Activated T-helper 2 cell treated with anti-CD3 and anti-CD28 coated beads, Interferon-gamma antibody, Interleukin-2, Interleukin-4, amounts not matched to agents 10 μg/mL and 5 μg/mL and 100 μg/mL, durations not matched to agents 14 hours and 24 hours and 36 hours (primary cell): Measurements from ENCODE around the gene NPLOC4. TPM values are rescaled to one million over a fixed set of nuclear protein-coding genes. Genes with fewer than 3 reads are reported as not detected.

Source experiments
- DNase-seq: peaks from one replicate; pipeline ENCODE4 v3.0.0; 2021; ENCODE audit warnings: low spot score
- H3K27ac Mint-ChIP-seq: one replicate; pipeline ENCODE4 v1.8.0; 2021; ENCODE audit warnings: mixed read lengths
- H3K27me3 Mint-ChIP-seq: one replicate; pipeline ENCODE4 v1.8.0; 2021; ENCODE audit warnings: low read depth, mixed read lengths
- H3K36me3 Mint-ChIP-seq: one replicate; pipeline ENCODE4 v1.8.0; 2021; ENCODE audit warnings: low read depth, mixed read lengths
- H3K4me1 Mint-ChIP-seq: one replicate; pipeline ENCODE4 v1.8.0; 2021; ENCODE audit warnings: low read depth, mixed read lengths
- H3K4me3 Mint-ChIP-seq: one replicate; pipeline ENCODE4 v1.8.0; 2021; ENCODE audit warnings: low read depth, mild to moderate bottlenecking, moderate library complexity, mixed read lengths
- H3K9me3 Mint-ChIP-seq: one replicate; pipeline ENCODE4 v1.8.0; 2021; ENCODE audit warnings: mixed read lengths
- intact Hi-C: fragments of 100-400 bp; cut with micrococcal nuclease; formaldehyde crosslinking; loops from one replicate; pipeline ENCODE4 v1.15.1; 2023
- total RNA-seq: library from RNA; stranded (reverse); gene quantifications from 2 replicates; pipeline ENCODE4 v1.2.3, GENCODE V29; 2022

The NPLOC4 gene
- total RNA-seq, 1 donor from 2014 or later: 138 TPM

- Mint-ChIP-seq H3K9me3 (no peaks in the 10 kb centered on the region), H3K27me3 (no peaks in the 10 kb centered on the region), H3K36me3 (peaks cover 44% of the 10 kb centered on the region), H3K4me3 (peak overlapping the region; percentile 89), H3K27ac (peak overlapping the region; percentile 4), H3K4me1 (peaks cover 19% of the 10 kb centered on the region)
- DNase-seq: no peak
- intact Hi-C loops: loop anchor here (5.0 kb wide), 1 partner anchor 298 kb away; no protein-coding TSS in a partner anchor
Observed at GRCh38 chr17:81550285-81550684, 86.6 kb downstream of the NPLOC4 start.

- H3K27me3 Mint-ChIP-seq: no peaks in the 10 kb centered on the region
- DNase-seq: no peak
- intact Hi-C loops: loop anchor here (5.0 kb wide), 1 partner anchor 298 kb away; no protein-coding TSS in a partner anchor
- H3K9me3 Mint-ChIP-seq: no peaks in the 10 kb centered on the region
- H3K36me3 Mint-ChIP-seq: peaks cover 44% of the 10 kb centered on the region
- peak overlapping the region; percentile 4 for H3K27ac Mint-ChIP-seq
- H3K4me3 Mint-ChIP-seq: peak overlapping the region; percentile 89
- H3K4me1 Mint-ChIP-seq: peaks cover 19% of the 10 kb centered on the region
Observed at GRCh38 chr17:81549826-81550225, 87.1 kb downstream of the NPLOC4 start.

GRCh38 chr17:81549031-81549557 lies 87.8 kb downstream of the NPLOC4 start:
- peaks cover 44% of the 10 kb centered on the region for H3K36me3 Mint-ChIP-seq
- DNase-seq: no peak
- intact Hi-C loops: no loop called here
- no peaks in the 10 kb centered on the region for H3K9me3 Mint-ChIP-seq
- H3K4me1 Mint-ChIP-seq: peaks cover 15% of the 10 kb centered on the region
- no peak overlapping the region for H3K27ac Mint-ChIP-seq
- H3K4me3 Mint-ChIP-seq: peak overlapping the region; percentile 89
- H3K27me3 Mint-ChIP-seq: no peaks in the 10 kb centered on the region

- Mint-ChIP-seq H3K4me3 (no peak overlapping the region), H3K27me3 (no peaks in the 10 kb centered on the region), H3K4me1 (peaks cover 7% of the 10 kb centered on the region), H3K9me3 (no peaks in the 10 kb centered on the region), H3K27ac (no peak overlapping the region), H3K36me3 (peaks cover 40% of the 10 kb centered on the region)
- no peak for DNase-seq
- intact Hi-C loops: no loop called here
Observed at GRCh38 chr17:81547614-81547982, 89.3 kb downstream of the NPLOC4 start.

DNA sequence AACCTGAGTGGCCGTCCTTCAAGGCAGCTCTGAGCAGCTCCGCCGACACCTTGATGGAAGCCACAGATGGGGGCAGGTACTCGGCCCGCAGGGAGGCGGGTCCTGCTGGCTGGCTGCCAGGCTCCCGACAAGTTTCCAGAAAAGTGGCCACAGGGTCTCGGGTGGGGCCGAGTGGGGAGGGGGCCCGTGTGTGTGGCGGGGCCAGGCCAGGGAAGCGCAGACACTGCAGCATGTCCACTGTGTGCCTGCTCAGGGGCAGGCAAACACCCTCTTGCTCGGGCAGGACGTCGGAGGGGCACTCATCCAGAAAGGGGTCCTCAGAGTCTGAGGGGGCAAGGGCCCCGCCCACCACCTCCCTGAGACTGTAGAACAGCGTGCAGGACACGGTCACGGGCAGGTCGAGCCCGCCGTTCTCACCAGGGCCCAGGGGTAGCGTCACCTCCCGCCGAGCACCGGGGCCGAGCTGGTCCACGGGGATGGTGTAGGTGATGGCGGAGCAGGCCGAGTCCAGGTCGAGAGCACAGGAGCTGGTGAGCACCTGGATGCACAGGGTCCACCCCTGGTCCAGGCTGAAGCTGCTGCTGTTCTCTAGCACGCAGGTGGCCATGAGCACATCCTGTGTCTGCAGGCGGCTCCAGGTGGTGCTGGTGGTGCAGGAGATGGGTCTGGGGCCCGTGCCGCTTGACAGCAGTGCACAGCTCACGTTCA lies 89.9 kb downstream of the NPLOC4 start:
- Mint-ChIP-seq H3K9me3 (no peaks in the 10 kb centered on the region), H3K27ac (no peak overlapping the region), H3K4me3 (no peak overlapping the region), H3K36me3 (peaks cover 40% of the 10 kb centered on the region), H3K27me3 (no peaks in the 10 kb centered on the region), H3K4me1 (peaks cover 7% of the 10 kb centered on the region)
- intact Hi-C loops: no loop called here
- DNase-seq: no peak

- no peaks in the 10 kb centered on the region for H3K9me3 Mint-ChIP-seq
- H3K27ac Mint-ChIP-seq: no peak overlapping the region
- intact Hi-C loops: no loop called here
- peaks cover 2% of the 10 kb centered on the region for H3K4me1 Mint-ChIP-seq
- H3K4me3 Mint-ChIP-seq: no peak overlapping the region
- peaks cover 35% of the 10 kb centered on the region for H3K36me3 Mint-ChIP-seq
- no peaks in the 10 kb centered on the region for H3K27me3 Mint-ChIP-seq
- no peak for DNase-seq
Observed at GRCh38 chr17:81545160-81545949, 91.6 kb downstream of the NPLOC4 start.

- intact Hi-C loops: no loop called here
- DNase-seq: no peak
- no peak overlapping the region for H3K4me3 Mint-ChIP-seq
- H3K9me3 Mint-ChIP-seq: no peaks in the 10 kb centered on the region
- no peaks in the 10 kb centered on the region for H3K4me1 Mint-ChIP-seq
- H3K36me3 Mint-ChIP-seq: peaks cover 25% of the 10 kb centered on the region
- H3K27ac Mint-ChIP-seq: no peak overlapping the region
- no peaks in the 10 kb centered on the region for H3K27me3 Mint-ChIP-seq
Observed at GRCh38 chr17:81544281-81544974, 92.5 kb downstream of the NPLOC4 start.

DNA sequence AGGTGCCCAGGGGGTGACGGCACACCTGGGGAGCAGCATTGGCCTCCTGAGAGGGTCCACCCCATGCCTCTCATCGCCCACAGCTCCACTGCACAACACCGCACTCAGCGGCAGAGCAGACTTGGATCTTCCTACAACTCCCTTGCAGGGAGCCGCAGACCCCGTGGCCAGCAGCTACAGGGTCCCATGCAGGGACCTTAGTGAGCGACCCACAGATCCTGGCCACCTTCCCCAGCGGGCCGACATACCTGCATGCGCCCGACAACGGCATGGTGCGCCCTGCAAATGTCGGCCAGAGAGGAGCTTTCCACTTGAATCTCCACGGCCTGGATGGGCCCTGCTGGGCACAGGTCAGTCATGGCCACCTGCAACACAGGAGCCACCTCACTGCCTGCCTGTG lies 93.2 kb downstream of the NPLOC4 start:
- Mint-ChIP-seq H3K27ac (no peak overlapping the region), H3K9me3 (no peaks in the 10 kb centered on the region), H3K4me3 (no peak overlapping the region), H3K27me3 (no peaks in the 10 kb centered on the region), H3K36me3 (peaks cover 21% of the 10 kb centered on the region), H3K4me1 (no peaks in the 10 kb centered on the region)
- intact Hi-C loops: no loop called here
- DNase-seq: no peak

GRCh38 chr17:81543339-81543675 lies 93.6 kb downstream of the NPLOC4 start:
- Mint-ChIP-seq H3K4me3 (no peak overlapping the region), H3K4me1 (no peaks in the 10 kb centered on the region), H3K9me3 (no peaks in the 10 kb centered on the region), H3K27ac (no peak overlapping the region), H3K36me3 (peaks cover 20% of the 10 kb centered on the region), H3K27me3 (no peaks in the 10 kb centered on the region)
- DNase-seq: no peak
- intact Hi-C loops: no loop called here

GRCh38 chr17:81542431-81543338 lies 94.2 kb downstream of the NPLOC4 start:
- intact Hi-C loops: no loop called here
- DNase-seq: no peak
- H3K4me3 Mint-ChIP-seq: no peak overlapping the region
- H3K27me3 Mint-ChIP-seq: no peaks in the 10 kb centered on the region
- H3K9me3 Mint-ChIP-seq: no peaks in the 10 kb centered on the region
- no peak overlapping the region for H3K27ac Mint-ChIP-seq
- H3K36me3 Mint-ChIP-seq: peaks cover 20% of the 10 kb centered on the region
- no peaks in the 10 kb centered on the region for H3K4me1 Mint-ChIP-seq

GRCh38 chr17:81541123-81541522 lies 95.8 kb downstream of the NPLOC4 start:
- no peaks in the 10 kb centered on the region for H3K4me1 Mint-ChIP-seq
- H3K27ac Mint-ChIP-seq: no peak overlapping the region
- no peak for DNase-seq
- intact Hi-C loops: no loop called here
- no peaks in the 10 kb centered on the region for H3K27me3 Mint-ChIP-seq
- no peaks in the 10 kb centered on the region for H3K9me3 Mint-ChIP-seq
- no peak overlapping the region for H3K4me3 Mint-ChIP-seq
- peaks cover 18% of the 10 kb centered on the region for H3K36me3 Mint-ChIP-seq

DNA sequence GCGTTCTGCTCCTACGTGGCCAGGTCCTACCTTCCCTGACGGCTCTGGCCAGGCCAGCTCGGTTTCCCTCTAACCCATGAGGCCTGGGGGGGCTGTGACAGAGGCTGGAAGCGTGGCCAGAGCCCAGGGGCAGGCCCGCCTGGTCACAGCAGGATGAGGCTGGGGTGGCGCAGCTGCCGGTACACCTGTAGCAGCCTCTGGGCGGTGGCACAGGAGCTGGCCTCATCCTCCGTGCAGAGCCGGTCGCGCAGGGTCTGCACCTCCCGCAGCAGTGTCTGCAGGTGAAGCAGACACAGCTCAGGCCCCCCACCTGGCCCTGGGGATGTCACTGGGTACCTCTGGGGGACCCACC lies 96.3 kb downstream of the NPLOC4 start:
- Mint-ChIP-seq H3K4me1 (no peaks in the 10 kb centered on the region), H3K27ac (no peak overlapping the region), H3K4me3 (no peak overlapping the region), H3K9me3 (no peaks in the 10 kb centered on the region), H3K36me3 (peaks cover 16% of the 10 kb centered on the region), H3K27me3 (peaks cover 4% of the 10 kb centered on the region)
- no peak for DNase-seq
- intact Hi-C loops: no loop called here
